ENCODE measurements around the gene ANKRD34C.
"Not testable (repeated sequence)": the region's sequence is repeated elsewhere in the genome, so short reads cannot be mapped to it uniquely, and the experiment has no call there.

Gene ANKRD34C

DNA sequence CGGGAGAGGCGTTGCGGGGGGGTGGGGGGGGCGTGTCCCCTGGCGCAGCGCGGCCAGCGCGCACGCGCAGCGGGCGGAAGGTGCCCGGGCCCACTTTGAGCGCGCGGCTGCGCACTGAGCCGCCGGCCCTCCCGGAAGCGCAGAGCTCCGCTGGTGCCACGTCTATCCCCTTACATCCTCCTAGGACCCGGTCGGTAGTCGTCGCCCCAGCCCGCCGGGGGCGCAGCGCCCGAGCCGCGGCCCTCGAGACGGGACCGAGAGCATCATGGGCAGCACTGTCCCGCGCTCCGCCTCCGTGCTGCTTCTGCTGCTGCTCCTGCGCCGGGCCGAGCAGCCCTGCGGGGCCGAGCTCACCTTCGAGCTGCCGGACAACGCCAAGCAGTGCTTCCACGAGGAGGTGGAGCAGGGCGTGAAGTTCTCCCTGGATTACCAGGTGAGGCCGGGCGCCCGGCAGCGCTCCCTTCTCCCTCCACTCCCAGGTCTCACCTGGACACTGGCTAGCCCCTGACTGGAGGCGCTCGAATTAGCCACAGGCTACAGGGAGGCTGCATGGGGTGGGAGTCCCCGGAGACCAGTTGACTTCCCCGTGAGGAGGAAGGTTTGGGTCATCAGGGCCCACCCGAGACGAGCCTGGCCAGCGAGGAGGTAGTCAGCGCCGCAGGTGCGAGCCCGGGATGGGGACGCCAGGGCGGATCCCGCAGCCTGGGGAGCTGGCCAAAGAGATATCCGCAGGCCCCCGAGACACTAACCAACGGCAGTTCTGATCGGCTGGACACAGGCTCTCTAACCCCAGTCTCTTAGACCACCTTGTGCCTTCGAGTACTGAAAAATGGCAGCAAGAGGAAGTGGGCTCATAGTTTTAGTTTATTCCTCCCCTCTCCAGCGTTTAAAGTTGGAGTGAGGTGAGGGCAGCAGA lies 28.7 kb downstream of the ANKRD34C start, which contains the start of gene TMED3:
TSS of gene TMED3 (plus strand) at position 128 of the 916 bp plus-strand sequence. CDS start at position 266, 138 bp downstream.
- DNase-seq (ENCODE audit: extremely low read depth in 1 of 2, low read depth in 1 of 2) = peak; percentile 71 to 74

DNA sequence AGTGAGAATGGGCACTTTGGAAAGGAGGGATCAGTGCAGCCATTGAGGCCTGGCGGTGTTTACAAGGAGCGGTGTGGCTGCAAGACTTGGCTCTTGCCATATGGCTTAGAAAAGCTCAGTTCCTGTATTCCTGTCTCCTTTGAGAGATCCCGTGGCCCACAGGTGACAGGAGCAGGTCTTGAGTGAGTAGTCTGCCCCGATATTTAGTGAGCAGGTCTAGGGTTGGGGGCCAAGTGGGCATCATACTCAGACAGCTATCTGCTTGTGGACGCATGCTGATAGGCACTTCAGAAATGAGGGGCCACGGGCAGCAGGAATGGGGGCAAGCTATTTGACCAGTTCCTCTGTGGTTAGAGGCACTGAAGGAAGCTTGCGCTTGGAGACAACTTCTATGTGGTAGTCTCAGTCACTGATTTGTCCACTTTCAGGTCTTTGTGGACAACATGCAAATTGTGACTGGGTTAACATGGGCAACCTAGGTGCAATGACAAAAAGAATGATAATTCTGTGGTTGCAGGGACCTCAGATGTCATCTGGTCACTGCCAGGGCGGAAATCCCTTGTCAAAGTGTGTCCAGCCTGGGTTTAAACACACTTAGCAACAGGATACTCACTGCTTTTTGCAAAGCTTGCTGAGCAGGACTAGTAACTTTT lies 29.5 kb downstream of the ANKRD34C start:
- no peak for DNase-seq (ENCODE audit: extremely low read depth in 1 of 2, low read depth in 1 of 2)

DNA sequence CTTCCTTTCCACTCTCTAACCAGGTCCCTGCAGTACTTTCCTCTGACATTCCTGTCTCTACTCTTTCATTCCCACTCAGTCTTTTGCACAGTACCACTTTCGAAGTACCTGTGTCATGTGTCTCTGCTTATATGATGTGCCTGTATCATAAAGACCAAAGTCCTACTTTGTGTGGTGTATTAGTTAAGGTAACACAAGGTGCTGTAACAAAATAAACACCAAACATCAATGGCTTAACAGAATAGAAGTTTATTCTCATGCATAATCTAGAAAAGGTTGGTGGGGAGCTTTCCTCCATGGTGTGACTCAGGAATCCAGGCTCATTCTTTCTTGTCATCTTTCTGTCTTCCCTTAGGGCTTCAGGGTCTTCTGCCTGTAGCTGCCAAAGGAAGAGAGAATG lies 31.7 kb downstream of the ANKRD34C start:
- no peak for DNase-seq (ENCODE audit: extremely low read depth in 1 of 2, low read depth in 1 of 2)

DNA sequence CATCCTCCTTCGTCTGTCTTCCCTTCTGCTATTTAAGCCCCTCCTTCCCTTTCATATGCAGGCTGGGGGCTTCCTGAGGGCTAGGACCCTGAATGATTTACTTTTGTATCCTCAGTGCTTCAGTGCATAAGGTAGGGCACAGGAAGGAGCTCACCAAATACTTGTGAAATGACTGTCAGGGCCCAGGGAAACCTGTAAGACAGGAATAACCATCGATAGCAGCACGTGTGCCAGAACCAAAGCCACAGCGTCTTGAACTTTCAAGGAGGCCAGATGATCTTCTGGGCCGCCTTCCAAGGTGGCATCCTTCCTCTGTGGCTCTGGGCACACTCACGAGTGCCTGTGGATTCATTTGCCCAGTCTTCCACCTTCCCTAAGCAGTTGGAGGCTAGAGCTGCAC lies 32.3 kb downstream of the ANKRD34C start:
- no peak for DNase-seq (ENCODE audit: extremely low read depth in 1 of 2, low read depth in 1 of 2)

DNA sequence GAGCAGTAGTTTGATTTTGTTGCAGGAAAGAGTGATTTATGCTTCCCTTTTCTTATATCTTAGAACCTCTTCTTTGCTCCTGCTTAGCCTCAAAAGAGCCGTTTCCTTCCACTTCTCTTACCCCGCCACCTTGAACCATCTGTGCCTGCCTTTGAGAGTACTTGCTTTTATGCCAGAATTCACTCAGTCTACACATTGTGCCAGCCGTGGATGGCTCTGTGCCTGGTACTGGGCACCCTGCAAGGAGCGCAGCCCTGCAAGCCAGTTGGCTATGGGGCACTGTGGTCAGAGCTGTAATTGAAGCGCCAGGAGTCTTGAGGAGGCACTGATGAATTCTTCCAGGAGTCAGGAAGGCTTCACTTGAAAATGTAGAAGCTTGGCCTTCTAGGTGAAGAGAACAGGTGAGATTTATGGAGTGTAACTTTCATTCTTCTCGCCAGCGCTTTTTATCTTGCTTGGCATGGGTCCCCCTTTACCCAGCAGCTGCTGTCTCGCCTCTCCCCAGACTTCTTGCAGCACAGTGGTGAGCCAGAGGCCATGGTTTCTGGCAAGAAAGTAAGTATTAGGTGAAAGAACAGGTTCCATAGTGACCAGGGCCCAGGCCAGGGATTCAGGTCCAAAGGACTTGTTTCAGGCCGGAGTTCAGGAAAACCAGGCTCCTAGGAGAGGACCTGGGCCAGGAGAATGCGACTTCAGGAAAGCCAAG lies 33.3 kb downstream of the ANKRD34C start:
- no peak for DNase-seq (ENCODE audit: extremely low read depth in 1 of 2, low read depth in 1 of 2)

DNA sequence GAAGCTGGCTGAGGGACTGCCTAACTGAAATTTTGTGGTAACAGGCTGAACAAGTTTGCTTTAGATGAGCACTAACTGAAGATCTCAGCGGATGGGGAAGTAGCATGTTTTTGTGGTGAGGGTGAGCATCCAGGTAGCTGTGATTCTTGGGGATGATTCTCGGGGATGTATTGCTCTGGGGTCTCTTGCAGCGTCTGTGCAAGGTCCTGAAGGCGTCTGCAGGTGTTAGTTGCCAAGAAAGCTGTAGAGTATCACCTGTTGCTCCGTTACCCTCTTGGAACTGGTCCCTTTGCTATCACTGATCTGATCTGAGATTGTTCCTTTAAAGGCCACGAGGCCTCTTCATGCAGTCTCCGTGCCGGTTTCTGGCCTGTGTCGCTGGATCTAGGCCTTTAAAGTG lies 34.3 kb downstream of the ANKRD34C start:
- no peak for DNase-seq (ENCODE audit: extremely low read depth in 1 of 2, low read depth in 1 of 2)

DNA sequence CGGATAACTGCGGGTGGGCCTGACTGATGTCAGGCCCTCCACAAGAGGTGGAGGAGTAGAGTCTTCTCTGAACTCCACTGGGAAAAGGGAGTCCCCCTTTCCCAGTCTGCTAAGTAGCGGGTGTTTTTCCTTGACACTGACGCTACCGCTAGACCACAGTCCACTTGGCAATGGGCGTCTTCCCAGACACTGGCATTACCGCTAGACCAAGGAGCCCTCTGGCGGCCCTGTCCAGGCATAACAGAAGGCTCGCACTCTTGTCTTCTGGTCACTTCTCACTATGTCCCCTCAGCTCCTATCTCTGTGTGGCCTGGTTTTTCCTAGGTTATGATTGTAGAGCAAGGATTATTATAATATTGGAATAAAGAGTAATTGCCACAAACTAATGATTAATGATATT lies 37.5 kb downstream of the ANKRD34C start:
- not testable (repeated sequence) for DNase-seq (ENCODE audit: extremely low read depth in 1 of 2, low read depth in 1 of 2)

DNA sequence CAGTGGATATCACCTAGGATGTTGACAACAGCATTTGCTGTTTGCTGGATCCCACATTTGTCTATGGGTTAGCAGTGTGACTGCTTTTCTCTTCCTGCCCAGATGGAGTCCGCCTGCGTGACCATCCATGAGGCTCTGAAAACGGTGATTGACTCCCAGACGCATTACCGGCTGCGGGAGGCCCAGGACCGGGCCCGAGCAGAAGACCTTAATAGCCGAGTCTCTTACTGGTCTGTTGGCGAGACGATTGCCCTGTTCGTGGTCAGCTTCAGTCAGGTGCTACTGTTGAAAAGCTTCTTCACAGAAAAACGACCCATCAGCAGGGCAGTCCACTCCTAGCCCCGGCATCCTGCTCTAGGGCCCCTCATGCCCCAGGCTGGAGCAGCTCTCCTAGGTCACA lies 39.4 kb downstream of the ANKRD34C start:
- DNase-seq (ENCODE audit: extremely low read depth in 1 of 2, low read depth in 1 of 2) = no peak

DNA sequence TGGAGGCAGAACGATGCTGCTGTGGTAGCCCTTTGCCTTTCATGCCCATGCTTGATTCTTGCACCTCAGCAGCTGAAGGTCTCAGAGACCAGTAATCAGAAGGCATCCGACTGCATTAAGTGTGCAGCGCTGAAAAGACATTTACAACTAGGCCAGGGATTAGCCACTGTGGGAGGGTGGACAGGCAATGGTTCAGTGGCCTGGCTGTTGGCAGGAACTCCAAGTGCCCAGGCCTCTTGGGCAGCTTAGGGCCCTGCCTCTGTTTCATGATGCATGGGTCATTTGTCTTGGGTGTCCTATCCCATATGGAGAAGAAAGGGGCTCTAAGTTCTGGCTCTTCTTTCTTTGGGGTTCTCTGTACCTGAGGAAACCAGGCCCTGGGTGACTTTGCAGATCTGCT lies 39.8 kb downstream of the ANKRD34C start:
- DNase-seq (ENCODE audit: extremely low read depth in 1 of 2, low read depth in 1 of 2) = no peak

DNA sequence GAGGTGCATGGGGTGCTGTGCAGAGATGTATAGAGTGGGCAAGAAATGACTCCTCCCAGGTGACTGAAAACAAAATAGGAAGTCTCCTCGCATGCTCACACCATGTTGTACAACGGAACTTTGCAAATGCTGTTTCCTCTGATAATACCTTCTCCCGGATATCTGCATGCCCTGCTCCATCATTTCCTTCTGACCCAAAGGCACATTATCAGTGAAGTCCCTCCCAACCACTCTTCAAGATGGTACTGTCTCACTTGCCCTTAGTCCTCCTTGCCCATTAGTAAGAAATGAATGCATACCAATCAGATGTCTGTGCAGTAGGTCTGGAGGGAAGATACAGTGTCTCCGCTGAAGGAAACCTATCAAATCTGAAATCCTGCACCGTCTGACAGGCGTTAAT lies 40.4 kb downstream of the ANKRD34C start:
- no peak for DNase-seq (ENCODE audit: extremely low read depth in 1 of 2, low read depth in 1 of 2)

DNA sequence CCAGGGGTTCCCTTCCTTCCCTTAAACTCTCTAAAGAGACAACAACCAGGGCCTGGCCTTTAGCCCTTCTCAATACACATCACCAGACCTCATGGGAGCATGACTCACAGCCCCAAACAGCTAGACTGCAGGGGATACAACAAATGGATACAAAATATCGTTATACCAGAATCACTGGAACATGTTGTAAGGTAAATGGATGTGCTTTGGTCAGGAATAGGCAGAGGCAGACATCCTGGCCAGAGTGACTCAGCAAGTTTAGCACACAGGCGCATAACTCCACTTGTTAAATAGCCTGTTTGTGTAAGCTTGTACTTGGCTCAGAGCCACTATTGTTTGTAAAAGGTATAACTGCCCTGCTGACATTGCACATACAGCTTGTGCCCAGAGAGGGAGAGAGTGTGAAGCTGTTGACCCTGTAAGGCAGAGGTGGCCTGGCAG lies 46.7 kb downstream of the ANKRD34C start:
- no peak for DNase-seq (ENCODE audit: extremely low read depth in 1 of 2, low read depth in 1 of 2)

All from stimulated activated CD8-positive, alpha-beta memory T cell treated with anti-CD3 and anti-CD28 coated beads, Interleukin-7, amount 100 ng/mL, for 48 hours (primary cell).